CD4-positive, alpha-beta T cell treated with Interleukin-6 for 4 hours (primary cell): Measurements from ENCODE around the gene UBE2QL1.

Source experiments
- DNase-seq: peaks from one replicate; pipeline ENCODE4 v3.0.0-alpha.2; 2020; ENCODE audit warnings: mixed read lengths

Gene UBE2QL1

DNA sequence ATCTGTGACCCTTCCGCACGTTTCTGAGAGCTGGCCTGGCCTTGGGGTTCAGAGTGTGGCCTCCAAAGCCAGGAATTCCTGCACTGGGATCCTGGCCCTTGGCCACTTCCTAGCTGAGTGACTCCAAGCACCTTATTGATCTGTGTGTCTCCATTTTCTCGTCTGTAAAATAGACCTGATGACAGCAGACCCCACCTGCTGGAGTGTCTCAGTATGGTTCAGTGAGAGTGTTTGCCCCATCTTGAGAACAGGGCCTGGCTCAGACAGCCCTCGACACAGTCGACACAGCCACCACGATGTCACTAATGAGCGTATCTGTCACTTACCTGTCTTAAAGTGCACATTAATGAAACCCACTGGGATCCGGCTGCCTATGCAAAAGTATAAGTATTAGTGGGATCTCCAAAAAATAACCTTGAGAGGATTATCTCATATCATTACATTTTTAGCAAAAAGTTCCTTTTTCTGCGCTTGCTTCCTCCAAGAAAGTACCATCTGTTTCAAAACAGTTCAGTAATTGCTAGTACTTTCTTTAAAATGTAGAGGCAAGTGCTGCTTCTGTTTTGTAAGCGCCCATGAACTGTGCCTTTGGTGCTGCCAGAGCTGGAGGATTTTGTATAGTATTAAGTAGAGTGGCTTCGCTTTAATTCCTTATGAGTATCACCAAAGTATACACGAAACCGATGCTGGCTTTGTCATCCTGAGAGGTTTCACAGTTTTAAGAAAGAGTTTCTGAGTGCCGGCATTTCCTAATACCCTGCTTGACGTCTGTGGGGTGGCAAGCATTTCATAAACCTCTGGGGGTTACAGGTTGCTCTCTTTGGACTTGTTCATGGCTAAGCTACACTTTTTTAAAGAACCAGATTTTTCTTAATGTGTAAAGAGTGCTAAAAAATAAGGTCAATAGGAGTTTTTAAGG lies 31.7 kb downstream of the UBE2QL1 start:
- DNase-seq = no peak

GRCh38 chr5:6482735-6483134 lies 34.1 kb downstream of the UBE2QL1 start:
- no peak for DNase-seq

- DNase-seq = no peak
These were observed 35.3 kb downstream of the UBE2QL1 start for GRCh38 chr5:6483880-6484382.

DNA sequence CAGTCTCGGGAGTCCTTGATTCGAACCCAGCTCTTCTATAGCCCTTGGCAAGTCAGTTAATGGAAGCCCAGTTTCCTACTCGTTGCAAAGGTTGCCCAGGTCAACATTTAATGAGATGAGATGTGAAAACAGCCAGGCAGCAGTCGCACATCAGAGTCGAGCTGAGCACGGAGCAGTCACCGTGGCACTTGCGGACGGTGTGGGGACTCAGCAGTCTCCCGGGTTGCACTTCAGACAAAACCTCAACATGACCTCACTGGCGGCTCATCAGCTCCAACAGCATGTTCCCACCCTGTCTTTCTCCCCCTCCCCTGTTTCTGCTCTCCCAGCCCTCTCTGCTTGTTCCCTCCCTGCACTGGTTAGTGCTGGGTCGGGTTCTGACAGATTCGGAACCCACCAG lies 35.8 kb downstream of the UBE2QL1 start:
- DNase-seq = no peak

GRCh38 chr5:6484899-6485298 lies 36.2 kb downstream of the UBE2QL1 start:
- no peak for DNase-seq

GRCh38 chr5:6485441-6485840 lies 36.8 kb downstream of the UBE2QL1 start:
- no peak for DNase-seq

- DNase-seq = no peak
These were observed 37.4 kb downstream of the UBE2QL1 start for GRCh38 chr5:6486074-6486473.

DNA sequence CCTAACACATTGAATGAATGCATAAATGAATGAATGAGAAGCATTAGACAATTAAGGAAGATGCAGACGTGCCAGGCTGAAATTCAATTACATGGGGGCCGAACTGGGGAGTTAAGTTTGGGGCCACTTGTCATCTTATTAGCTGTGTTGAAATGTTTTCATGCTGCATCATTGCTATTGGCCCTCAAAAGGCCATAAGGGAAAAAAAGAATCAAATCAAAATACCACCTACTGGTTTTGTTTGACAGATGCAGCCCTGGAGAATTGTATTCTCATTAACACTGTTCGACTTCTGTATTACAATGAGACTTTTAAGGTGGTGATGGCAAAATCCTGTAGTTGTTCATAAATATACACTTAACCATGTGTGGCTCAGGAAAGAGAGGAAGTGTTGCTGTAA lies 38.4 kb downstream of the UBE2QL1 start:
- DNase-seq = no peak

GRCh38 chr5:6488021-6488420 lies 39.4 kb downstream of the UBE2QL1 start:
- DNase-seq = no peak

- DNase-seq = no peak
These were observed 41.1 kb downstream of the UBE2QL1 start for GRCh38 chr5:6489643-6490185.

DNA sequence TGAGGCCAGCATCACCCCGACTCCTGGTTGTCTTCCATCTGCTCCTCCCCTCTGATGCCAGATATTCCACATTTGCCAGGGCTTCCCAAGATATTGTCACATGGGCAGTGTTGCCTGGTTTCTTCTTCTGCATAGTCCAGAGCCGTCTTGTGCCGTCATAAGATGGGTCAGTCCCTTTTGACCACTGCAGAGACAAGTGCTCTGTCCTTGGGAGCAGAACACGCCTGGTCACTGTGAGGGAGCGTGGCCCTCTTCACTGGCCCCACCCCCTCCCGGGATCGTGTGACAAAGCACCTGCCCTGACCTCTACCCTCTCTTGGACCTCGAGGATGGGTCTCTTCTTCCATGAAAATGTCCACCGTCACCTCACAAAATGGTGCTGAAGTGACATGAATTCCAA lies 41.6 kb downstream of the UBE2QL1 start:
- DNase-seq = no peak

- no peak for DNase-seq
These were observed 42.0 kb downstream of the UBE2QL1 start for GRCh38 chr5:6490693-6491092.

DNA sequence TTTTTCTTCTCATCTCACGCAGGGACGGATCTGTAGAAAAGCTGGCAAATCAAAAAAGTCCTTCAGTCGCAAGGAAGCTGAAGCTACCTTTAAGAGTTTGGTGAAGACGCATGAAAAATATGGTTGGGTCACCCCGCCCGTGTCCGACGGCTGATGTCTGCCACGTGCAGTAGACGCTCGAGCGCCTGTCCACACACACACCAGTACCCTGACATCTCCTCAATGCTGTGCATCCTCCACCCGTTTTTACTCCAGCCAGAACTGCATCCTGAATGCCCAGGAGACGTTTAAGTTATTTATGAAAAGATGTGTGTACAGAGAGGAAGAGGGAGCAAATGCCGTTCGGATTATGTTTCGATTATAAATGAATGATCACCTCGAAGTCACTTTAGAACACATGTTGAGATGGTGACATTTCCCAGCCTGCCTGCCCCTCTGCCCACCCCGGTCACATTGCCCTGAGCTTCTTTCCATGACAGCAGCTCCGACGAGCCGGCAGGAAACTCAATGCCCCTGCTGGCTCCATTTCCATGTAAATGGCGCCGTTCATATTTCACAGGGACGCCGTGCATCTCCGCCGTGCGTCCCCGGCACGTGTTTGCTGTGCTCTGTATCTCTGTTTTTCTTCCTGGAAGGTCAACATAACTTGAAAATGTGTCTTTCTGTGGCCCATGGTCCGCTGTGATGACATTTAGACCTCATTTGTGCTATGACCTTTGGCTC lies 42.7 kb downstream of the UBE2QL1 start:
- no peak for DNase-seq

GRCh38 chr5:6491919-6492290 lies 43.2 kb downstream of the UBE2QL1 start:
- no peak for DNase-seq

- DNase-seq = no peak
These were observed 44.3 kb downstream of the UBE2QL1 start for GRCh38 chr5:6492934-6493333.

GRCh38 chr5:6493681-6494454 lies 45.2 kb downstream of the UBE2QL1 start:
- no peak for DNase-seq

DNA sequence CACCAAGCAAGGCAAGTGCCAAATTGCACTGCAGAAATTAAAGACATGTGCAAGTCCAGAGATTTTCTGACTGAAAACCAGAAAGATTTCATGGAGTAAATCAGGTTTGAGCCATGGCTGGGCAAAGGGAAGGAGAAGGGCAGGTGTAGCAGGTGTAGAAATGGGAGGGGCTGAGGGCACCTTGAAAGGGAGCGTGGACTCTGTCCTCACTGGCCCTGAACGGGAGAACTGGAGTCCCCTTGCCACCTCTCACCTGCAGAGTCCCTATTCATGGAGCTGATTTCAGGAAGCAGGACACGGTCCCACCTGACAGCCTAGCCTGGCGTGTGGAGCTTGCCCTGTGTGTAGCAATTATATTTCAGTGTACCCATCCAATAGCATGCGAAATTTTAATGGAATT lies 46.3 kb downstream of the UBE2QL1 start:
- DNase-seq = no peak

DNA sequence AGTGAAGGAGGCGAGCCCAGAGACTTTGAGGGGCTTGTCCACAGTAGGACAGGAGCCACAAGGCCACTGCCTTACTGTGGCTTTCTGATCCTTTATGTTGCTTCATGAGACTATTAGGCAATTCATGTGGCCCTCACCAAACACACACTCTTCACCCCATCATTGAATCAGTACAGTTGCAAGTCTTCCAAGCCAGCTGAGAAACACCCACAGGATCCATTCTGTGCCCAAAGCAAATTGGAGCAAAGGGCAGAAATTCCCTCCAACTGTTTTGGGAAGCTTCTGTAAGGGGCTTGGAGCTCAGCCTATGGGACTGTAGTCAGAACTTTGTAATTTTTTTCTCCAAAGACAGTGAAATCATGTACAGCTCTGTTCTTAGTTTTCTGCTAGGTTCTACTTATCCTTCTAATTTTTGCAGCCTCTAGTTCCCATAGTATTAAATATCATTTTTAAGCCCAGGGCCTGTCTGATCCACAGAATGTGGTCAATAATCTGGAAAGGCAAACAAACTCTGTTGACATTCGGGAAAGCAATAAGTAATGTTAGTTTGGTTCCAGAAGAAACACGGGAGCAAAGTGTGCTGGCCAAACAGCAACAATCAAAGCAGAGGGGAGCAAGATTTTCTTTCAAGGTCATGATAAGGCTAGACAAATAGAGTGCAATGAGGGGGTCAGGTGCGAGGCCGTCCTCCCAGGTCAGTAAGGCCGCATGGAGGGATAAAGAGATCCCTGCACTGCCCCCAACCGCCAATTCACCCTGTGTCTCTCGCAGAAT lies 47.0 kb downstream of the UBE2QL1 start:
- DNase-seq = no peak

DNA sequence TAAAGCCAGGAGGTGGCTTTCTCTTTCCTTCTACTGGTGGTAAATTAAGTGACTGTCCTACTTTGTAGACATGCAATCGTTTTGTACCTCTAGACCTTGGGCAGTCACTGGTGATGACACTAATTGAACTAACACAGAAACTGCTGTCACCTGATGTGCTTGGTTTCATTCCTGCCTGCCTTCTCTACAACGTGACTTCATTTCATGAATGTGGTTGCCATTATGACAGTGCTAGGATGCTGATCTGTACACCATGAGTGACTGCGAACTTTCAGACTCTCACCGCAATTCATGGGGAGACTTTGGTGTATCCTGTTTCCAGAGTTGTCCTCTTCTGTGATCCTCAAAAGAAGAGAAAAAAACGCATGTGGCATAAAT lies 47.5 kb downstream of the UBE2QL1 start:
- no peak for DNase-seq

- DNase-seq = no peak
These were observed 48.0 kb downstream of the UBE2QL1 start for GRCh38 chr5:6496636-6497035.

DNA sequence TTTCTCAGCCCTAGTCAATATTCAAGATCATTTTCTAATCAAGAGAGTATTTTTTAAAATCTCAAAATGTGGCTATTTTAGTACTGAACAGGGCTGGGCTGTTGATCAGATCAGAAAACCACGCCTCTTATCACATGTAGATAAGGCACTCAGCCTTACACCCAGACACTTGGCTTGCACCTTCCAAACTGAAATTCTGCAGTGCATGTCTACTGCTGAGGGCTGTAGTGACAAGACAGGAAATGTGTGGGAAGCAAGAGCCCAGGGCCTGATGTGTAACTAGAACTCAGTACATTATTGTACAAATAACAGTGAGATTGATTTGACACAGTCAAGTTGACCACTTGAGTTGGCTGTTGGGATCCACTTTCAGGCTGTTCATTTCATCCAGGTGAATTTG lies 48.6 kb downstream of the UBE2QL1 start:
- DNase-seq = no peak

DNA sequence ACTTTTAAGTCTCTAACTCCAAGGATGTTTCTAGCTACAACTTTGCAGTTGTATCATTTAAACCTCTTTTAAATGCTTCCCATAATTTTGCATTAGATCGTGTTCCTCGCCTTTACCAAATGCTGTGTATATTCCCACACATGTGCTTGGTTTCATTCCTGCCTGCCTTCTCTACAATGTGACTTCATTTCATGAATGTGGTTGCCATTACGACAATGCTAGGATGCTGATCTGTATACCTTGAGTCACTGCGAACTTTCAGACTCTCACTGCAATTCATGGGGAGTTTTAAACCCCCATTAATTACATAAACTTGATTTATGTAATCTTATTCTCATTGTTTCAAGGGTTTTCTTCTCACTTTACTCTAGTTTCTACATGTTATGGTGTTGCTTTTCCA lies 50.3 kb downstream of the UBE2QL1 start:
- no peak for DNase-seq
